WERI-Rb-1 (cell line): ENCODE data around the gene FUNDC1.

ENCODE experiments used
- DNase-seq: peaks from one replicate; pipeline ENCODE4 v3.0.0-alpha.2; 2020
- H3K27ac ChIP-seq: fragments of 250-450 bp; sonication (Bioruptor Pico); 2 replicates; pipeline ENCODE4 v1.5.1; 2020; ENCODE audit warnings: mild to moderate bottlenecking, moderate library complexity
- H3K27me3 ChIP-seq: fragments of 250-450 bp; sonication (Bioruptor Pico); 2 replicates; pipeline ENCODE4 v1.5.1; 2021; ENCODE audit warnings: mild to moderate bottlenecking, low read depth, moderate library complexity; ENCODE audit not compliant: insufficient read depth, severe bottlenecking
- H3K36me3 ChIP-seq: fragments of 250-450 bp; sonication (Bioruptor Pico); 2 replicates; pipeline ENCODE4 v1.5.1; 2020; ENCODE audit warnings: mild to moderate bottlenecking, moderate library complexity
- H3K4me3 ChIP-seq: 2 replicates; pipeline ENCODE4 v1.5.1; 2011; ENCODE audit warnings: low read depth, mild to moderate bottlenecking, control low read depth, low read length
- H3K9me3 ChIP-seq: fragments of 250-450 bp; sonication (Bioruptor Pico); 2 replicates; pipeline ENCODE4 v1.5.1; 2021; ENCODE audit warnings: mild to moderate bottlenecking, moderate library complexity; ENCODE audit not compliant: severe bottlenecking
- TF ChIP-seq, protein P1 (sequence below): IDR thresholded peaks from 2 replicates; pipeline ENCODE4 v1.5.1; 2011; ENCODE audit warnings: low read depth, mild to moderate bottlenecking, control low read depth, inconsistent platforms, low read length

FUNDC1 gene

DNA sequence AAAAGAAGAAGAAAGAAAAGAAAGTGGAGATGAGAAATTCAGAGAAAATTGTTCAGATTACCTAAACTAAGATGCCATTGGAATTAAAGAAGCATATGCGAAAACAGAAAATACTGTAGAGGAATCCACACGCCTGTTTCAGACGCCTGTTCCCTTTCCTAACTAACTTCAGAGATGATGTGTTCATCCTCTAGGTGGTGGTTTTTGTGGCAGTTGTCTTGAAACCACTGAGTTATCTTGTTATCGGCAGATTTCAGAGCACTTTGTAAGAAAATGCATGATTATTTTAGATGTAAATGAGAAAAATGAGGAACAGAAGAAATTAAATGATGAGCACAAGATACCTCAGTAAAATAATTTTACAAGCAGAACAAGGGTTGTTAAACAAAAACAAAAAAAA, 48.3 kb downstream of the FUNDC1 start:
- no peaks in the 10 kb centered on the region for H3K36me3 ChIP-seq
- DNase-seq: no peak
- H3K9me3 ChIP-seq: no peaks in the 10 kb centered on the region
- TF ChIP-seq, protein P1, sequence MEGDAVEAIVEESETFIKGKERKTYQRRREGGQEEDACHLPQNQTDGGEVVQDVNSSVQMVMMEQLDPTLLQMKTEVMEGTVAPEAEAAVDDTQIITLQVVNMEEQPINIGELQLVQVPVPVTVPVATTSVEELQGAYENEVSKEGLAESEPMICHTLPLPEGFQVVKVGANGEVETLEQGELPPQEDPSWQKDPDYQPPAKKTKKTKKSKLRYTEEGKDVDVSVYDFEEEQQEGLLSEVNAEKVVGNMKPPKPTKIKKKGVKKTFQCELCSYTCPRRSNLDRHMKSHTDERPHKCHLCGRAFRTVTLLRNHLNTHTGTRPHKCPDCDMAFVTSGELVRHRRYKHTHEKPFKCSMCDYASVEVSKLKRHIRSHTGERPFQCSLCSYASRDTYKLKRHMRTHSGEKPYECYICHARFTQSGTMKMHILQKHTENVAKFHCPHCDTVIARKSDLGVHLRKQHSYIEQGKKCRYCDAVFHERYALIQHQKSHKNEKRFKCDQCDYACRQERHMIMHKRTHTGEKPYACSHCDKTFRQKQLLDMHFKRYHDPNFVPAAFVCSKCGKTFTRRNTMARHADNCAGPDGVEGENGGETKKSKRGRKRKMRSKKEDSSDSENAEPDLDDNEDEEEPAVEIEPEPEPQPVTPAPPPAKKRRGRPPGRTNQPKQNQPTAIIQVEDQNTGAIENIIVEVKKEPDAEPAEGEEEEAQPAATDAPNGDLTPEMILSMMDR: no peak
- peaks cover 2% of the 10 kb centered on the region for H3K27me3 ChIP-seq
- no peak overlapping the region for H3K4me3 ChIP-seq
- H3K27ac ChIP-seq: no peak overlapping the region

DNA sequence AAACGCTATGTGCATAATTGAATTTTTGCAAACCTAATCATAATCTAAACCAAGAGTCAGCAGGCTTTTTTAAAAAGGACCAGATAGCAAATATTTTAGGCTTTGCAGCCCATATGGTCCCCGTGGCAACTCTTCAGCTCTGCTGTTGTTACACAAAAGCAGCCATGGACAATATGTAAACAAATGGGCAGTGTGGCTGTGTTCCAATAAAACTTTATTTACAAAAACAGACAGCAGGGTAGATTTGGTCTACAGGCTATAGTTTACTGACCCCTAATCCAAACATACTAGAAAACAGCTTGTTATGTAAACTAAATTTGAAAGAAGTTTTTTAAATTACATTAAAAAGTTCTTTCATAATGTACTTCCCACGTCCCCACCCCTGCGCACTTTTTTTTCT, 53.1 kb downstream of the FUNDC1 start:
- DNase-seq: no peak
- TF ChIP-seq, protein P1: no peak
- Histone ChIP-seq H3K4me3 (no peak overlapping the region), H3K27me3 (peaks cover 6% of the 10 kb centered on the region), H3K27ac (no peak overlapping the region), H3K9me3 (no peaks in the 10 kb centered on the region), H3K36me3 (no peaks in the 10 kb centered on the region)

DNA sequence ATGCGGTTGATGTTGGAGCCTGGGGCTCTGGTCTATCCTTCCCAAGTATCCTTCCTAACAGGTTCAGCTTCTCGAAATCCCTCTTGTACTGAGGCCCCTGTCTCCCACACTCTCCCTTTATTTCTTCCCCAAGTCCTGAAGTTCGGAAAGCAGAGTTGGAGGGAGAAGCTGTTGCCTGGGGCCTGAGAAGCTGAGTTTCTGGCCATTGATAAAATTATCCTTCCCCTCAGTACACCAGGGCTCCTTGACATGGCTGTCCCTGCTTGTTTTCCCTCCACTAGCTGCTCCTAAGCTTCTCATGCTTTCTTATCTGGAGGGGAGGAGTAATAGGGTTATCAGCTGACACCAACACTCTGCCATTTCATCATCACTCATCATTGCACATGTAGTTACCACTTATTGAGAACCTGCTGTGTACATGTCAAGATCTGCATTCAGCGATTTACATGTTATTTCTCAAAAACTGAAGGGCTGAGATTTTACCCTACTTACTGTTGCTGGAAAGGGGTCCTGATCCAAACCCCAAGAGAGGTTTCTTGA, 58.0 kb downstream of the FUNDC1 start:
- H3K27ac ChIP-seq: no peak overlapping the region
- no peak overlapping the region for H3K4me3 ChIP-seq
- TF ChIP-seq, protein P1: no peak
- DNase-seq: no peak
- H3K9me3 ChIP-seq: no peaks in the 10 kb centered on the region
- H3K27me3 ChIP-seq: peaks cover 11% of the 10 kb centered on the region
- H3K36me3 ChIP-seq: no peaks in the 10 kb centered on the region

DNA sequence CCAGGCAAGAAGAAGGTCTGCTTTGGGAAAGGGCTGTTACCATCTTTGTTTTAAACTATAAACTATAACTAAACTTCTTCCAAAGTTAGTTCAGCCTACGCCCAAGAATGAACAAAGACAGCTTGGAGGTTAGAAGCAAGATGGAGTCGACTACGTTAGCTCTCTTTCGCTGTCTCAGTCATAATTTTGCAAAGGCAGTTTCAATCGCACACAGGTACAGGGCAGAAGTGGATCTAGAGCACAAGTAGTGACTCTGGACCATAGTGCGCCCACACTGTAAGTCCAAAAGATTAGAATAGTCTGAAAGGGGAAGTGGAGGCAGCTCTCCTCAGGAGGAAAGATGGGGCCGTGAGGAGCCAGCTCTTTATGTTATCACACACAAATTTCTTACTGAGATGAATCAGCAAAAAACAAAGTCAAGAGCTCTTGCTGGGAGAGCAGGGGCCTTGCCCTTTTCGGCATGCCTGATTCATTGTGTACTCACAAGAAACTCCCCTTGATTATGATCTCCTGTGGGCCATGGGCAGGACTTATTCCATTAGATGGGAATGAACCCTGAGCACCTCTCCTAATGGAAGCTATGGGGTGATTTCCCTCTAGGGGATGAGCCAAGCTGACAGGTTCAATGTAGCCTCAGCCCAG, 58.6 kb downstream of the FUNDC1 start:
- no peak overlapping the region for H3K27ac ChIP-seq
- DNase-seq: no peak

DNA sequence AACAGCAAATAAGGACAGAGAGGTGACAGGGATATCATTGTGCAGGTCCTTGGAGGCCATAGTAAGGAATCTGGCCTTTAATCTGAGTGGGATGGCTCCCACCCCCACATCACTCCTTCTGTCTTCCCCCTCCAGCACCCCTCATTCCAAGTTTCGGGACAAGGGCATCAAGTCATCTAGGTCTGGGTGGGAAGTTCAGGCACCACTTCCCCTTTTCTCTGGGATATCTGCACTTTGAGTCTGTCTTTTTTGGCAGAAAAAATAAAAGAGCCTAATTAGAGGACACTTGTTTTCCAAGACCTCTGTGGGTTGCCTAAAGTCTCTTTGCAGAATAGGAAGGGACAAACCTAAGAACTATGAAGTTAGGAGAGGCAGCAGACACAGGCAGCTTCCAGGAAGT, 60.1 kb downstream of the FUNDC1 start:
- TF ChIP-seq, protein P1: no peak
- peaks cover 11% of the 10 kb centered on the region for H3K27me3 ChIP-seq
- no peak for DNase-seq

More for the DNA sequence above, 58.6 kb downstream of the FUNDC1 start:
- TF ChIP-seq, protein P1: no peak
- Histone ChIP-seq H3K9me3 (no peaks in the 10 kb centered on the region), H3K36me3 (no peaks in the 10 kb centered on the region), H3K27me3 (peaks cover 11% of the 10 kb centered on the region), H3K4me3 (no peak overlapping the region)

DNA sequence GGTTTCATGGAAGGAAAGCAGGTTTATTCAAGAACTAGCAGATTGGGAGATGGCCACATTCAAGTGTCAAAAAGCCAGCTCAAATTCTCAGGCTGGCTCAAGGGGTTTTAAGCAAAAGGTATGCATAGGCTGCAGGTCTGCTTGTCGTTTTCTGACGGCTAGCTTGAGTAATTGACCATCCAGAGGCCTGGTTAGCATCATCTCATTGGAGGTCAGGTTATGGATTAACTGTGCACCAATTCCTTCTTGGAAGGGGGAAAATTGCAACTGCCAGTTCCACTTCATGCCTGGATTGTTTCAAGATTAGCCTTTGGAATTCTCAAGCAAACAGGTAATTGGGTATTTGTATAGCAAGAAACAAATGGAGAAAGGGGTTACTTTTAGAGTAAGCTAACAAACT, 62.1 kb downstream of the FUNDC1 start:
- Histone ChIP-seq H3K27me3 (peaks cover 9% of the 10 kb centered on the region), H3K4me3 (no peak overlapping the region), H3K9me3 (no peaks in the 10 kb centered on the region), H3K36me3 (no peaks in the 10 kb centered on the region), H3K27ac (no peak overlapping the region)
- no peak for DNase-seq
- TF ChIP-seq, protein P1: no peak

More for the DNA sequence above, 60.1 kb downstream of the FUNDC1 start:
- no peak overlapping the region for H3K4me3 ChIP-seq
- H3K27ac ChIP-seq: no peak overlapping the region
- H3K36me3 ChIP-seq: no peaks in the 10 kb centered on the region
- H3K9me3 ChIP-seq: no peaks in the 10 kb centered on the region
